Esophagus squamous epithelium (tissue), 5 donors: ENCODE measurements around the gene CNBP. TPM values are rescaled to one million over a fixed set of nuclear protein-coding genes. Genes with fewer than 3 reads are reported as not detected.

Source experiments
- DNase-seq: peaks from one replicate; lab custom pipeline; 2025; lab: John Stamatoyannopoulos, UW
- H3K27ac ChIP-seq, 4 donors: fragments of 200-600 bp; sonication (generic); one replicate each; pipeline ENCODE4 v1.5.1; 2016 to 2019; ENCODE audit warnings: mild to moderate bottlenecking in 1 of 4
- H3K27me3 ChIP-seq, 4 donors: fragments of 200-600 bp; sonication (generic); 1 replicate in 3 of 4; 2 replicates in 1 of 4; pipeline versions ENCODE4 v1.5.1 to v1.6.0; 2017 to 2021; ENCODE audit warnings: antibody characterized with exemption in 1 of 4
- H3K36me3 ChIP-seq, 3 donors: fragments of 200-600 bp; sonication (generic); one replicate each; pipeline ENCODE4 v1.5.1; 2016 to 2019
- H3K4me1 ChIP-seq, 3 donors: fragments of 200-600 bp; sonication (generic); one replicate each; pipeline ENCODE4 v1.5.1; 2017 to 2019
- H3K4me3 ChIP-seq, 4 donors: fragments of 200-600 bp; sonication (generic); 1 replicate in 3 of 4; 2 replicates in 1 of 4; pipeline ENCODE4 v1.5.1; 2016 to 2019; ENCODE audit warnings: mild to moderate bottlenecking in 2 of 4, moderate library complexity in 1 of 4
- H3K9me3 ChIP-seq, 3 donors: fragments of 200-600 bp; sonication (generic); one replicate each; pipeline ENCODE4 v1.5.1; 2016 to 2019
- POLR2A ChIP-seq, 4 donors: fragments of 450-650 bp; IDR thresholded peaks; one replicate each; pipeline ENCODE4 v1.6.1; 2017; ENCODE audit warnings: antibody characterized with exemption in 4 of 4, mild to moderate bottlenecking in 4 of 4, moderate library complexity in 3 of 4
- WGBS, 2 donors: methylation state at CpG; one replicate each; pipeline ENCODE4 v1.1.5; 2018; 5-methylcytosine and 5-hydroxymethylcytosine counted together
- intact Hi-C: fragments of 100-400 bp; cut with DNase I; formaldehyde crosslinking; loops from one replicate; pipeline ENCODE4 v1.15.0; 2022
- total RNA-seq, 4 donors: library from RNA; depleted of rRNA; stranded (reverse); fragments of >200 nt; gene quantifications; one replicate each; pipeline ENCODE4 v1.1.0, GENCODE V29; 2016
- TF ChIP-seq, protein P1 (sequence below), 6 experiments: fragments of 450-650 bp in 4 of 6; fragments of 200-600 bp in 2 of 6; sonication (generic) in 2 of 6; IDR thresholded peaks; one replicate each; pipeline ENCODE4 v1.5.1; 2016 to 2019; ENCODE audit warnings: antibody characterized with exemption in 6 of 6, mild to moderate bottlenecking in 4 of 6, moderate library complexity in 4 of 6
- donor health status: DM: yes; HTN: yes; CAD: no.

CNBP gene
- 100 to 1,000 TPM; 209 to 435 (median 293) TPM for total RNA-seq

DNA sequence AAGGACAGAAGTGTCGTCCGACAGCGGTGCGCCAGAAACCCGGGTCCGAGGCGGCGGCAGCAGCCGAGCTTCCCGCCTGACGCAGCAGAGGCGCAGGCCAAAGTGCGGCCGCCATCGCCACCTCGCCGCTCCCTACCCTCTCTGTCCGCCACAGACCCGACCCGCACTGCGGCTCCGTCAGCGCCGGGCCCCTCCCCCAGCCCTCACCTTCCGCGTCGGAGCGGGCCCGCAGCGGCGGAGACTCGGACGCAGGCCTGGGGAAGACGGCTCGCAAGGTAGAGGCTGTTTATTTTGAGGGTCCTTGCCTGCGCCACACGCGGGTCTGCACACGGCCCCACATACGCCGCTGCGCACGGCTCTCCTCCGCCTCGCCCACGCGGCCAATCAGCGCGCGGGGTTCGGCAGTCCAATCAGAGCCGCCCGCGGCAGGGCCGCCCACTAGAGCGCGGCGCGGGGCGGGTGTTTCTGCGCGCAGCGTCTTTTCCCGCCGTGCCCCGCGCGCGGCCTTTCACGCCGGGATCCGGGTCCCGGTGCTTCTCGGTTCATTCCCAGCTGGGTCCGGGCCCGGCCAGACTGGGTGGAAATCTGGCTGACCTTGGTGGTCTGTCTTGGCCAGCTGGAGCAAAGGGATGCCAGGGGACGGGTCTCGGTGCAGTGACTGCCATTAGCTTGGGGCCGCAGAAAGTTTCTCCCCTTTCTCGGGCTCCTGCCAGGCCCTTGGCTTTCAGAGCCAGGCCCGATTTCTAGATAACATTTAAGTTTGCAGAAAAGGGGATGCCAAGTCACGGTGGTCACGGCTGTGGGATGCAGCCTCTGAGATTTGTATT lies at the start of gene CNBP:
Gene CNBP, minus strand, starts transcription at position 328 of the 827 bp plus-strand sequence. CDS start 12,139 bp downstream, outside the sequence.
- no peaks in the 10 kb centered on the region for H3K9me3 ChIP-seq
- WGBS, 2 donors = 0% methylated on average over 7 of the region's 83 CpGs; no CpG with 5 or more reads in 1 of the 2 donors
- H3K27me3 ChIP-seq = no peaks in the 10 kb centered on the region
- peak within 1 kb of the TSS; percentile 82 to 97 (median 89) for H3K4me3 ChIP-seq
- TF ChIP-seq, protein P1, sequence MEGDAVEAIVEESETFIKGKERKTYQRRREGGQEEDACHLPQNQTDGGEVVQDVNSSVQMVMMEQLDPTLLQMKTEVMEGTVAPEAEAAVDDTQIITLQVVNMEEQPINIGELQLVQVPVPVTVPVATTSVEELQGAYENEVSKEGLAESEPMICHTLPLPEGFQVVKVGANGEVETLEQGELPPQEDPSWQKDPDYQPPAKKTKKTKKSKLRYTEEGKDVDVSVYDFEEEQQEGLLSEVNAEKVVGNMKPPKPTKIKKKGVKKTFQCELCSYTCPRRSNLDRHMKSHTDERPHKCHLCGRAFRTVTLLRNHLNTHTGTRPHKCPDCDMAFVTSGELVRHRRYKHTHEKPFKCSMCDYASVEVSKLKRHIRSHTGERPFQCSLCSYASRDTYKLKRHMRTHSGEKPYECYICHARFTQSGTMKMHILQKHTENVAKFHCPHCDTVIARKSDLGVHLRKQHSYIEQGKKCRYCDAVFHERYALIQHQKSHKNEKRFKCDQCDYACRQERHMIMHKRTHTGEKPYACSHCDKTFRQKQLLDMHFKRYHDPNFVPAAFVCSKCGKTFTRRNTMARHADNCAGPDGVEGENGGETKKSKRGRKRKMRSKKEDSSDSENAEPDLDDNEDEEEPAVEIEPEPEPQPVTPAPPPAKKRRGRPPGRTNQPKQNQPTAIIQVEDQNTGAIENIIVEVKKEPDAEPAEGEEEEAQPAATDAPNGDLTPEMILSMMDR (IDR thresholded peaks at IDR 0.05) = peak in 2 of 6 experiments; percentile 5 to 14
- peak in 3 of 4 donors; percentile 74 to 100 (median 97) for TF ChIP-seq POLR2A (IDR thresholded peaks at IDR 0.05)
- peak; percentile 53 for DNase-seq
- H3K36me3 ChIP-seq = peaks cover 0 to 4% (median 0%) of the 10 kb centered on the region in 3 donors
- H3K27ac ChIP-seq = peak within 1 kb of the TSS; percentile 98 to 99 (median 99)
- peaks cover 16 to 61% (median 31%) of the 10 kb centered on the region in 3 donors for H3K4me1 ChIP-seq
- intact Hi-C loops = no loop called here

DNA sequence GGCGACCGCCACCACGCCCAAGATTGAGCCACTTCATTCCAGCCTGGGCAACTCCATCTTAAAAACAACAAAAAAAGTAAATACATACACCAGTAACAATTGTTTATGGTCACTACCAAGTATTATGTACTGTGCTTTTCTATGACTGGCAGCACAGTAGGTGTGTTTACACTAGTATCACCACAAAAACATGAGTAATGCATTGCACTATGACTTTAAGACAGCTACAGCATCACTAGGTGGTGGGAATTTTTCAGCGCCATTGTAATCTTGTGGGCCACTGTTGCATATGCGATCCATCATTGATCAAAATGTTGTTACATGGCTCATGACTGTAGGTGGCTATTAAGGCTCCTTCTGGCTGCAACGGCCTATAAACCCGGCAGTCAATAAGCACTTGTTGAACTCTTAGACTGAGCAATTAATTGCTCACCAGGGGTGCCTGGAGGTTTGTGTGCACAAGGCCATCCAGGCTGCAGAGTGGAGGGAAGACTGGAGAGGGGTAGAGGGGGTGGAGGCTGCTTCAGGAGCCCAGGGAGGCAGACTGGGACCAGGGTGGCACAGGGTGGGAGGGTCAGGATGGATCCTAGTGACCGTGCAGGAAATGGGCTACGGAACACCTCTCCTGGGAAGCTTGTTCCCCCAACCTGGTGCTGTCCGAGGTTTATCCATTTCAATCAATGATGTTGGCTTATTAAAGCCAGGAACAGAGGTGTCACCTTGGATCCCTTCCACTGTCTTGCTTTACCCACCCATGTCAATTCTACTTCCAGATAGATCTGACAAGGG lies 47.8 kb upstream of the CNBP start:
- intact Hi-C loops = no loop called here
- no peak for DNase-seq

DNA sequence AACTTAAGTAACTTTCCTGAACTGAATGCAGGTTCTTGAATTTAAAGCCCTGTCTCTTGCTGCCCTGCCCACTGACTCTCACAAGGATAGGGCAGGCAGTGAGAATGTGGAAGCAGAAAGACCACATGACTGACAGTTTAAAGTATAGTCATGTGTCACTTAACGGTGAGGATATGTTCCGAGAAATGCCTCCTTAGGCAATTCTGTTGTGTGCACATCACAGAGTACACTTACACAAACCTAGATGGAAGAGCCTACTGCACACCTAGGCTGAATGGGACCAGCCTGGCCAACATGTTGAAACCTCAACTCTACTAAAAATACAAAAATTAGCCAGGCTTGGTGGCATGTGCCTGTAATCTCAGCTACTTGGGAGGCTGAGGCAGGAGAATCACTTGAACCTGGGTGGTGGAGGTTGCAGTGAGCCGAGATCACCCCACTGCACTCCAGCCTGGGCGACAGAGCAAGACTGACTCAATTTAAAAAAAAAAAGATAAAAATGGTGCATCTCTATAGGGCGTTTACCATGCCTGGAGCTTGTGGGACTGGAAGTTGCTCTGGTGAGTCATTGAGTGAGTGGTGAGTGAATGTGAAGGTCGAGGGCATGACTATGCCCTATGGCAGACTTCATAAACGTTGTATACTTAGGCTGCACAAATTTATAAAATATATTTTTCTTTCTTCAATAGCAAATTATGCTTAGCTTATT lies 46.8 kb upstream of the CNBP start:
- H3K9me3 ChIP-seq = no peaks in the 10 kb centered on the region
- no peaks in the 10 kb centered on the region for H3K27me3 ChIP-seq
- intact Hi-C loops = no loop called here
- no peak overlapping the region for H3K4me3 ChIP-seq
- no peaks in the 10 kb centered on the region for H3K36me3 ChIP-seq
- TF ChIP-seq, protein P1 (IDR thresholded peaks at IDR 0.05) = no peak
- TF ChIP-seq POLR2A (IDR thresholded peaks at IDR 0.05) = peak in 1 of 4 donors; percentile 17
- peak overlapping the region; percentile 39 to 80 (median 56) for H3K27ac ChIP-seq
- DNase-seq = no peak
- 23 to 30% methylated on average over 7 of the region's 7 CpGs for WGBS, 2 donors
- H3K4me1 ChIP-seq = peaks cover 34 to 63% (median 44%) of the 10 kb centered on the region in 3 donors

More for the DNA sequence above, 47.8 kb upstream of the CNBP start:
- TF ChIP-seq POLR2A (IDR thresholded peaks at IDR 0.05) = no peak
- TF ChIP-seq, protein P1 (IDR thresholded peaks at IDR 0.05) = no peak
- peaks cover 30 to 53% (median 33%) of the 10 kb centered on the region in 3 donors for H3K4me1 ChIP-seq
- no peaks in the 10 kb centered on the region for H3K27me3 ChIP-seq
- H3K9me3 ChIP-seq = no peaks in the 10 kb centered on the region
- H3K4me3 ChIP-seq = no peak overlapping the region
- no peaks in the 10 kb centered on the region for H3K36me3 ChIP-seq
- WGBS, 2 donors = 68 to 88% methylated on average over 7 of the region's 10 CpGs
- peak overlapping the region; percentile 17 to 69 (median 36) for H3K27ac ChIP-seq

DNA sequence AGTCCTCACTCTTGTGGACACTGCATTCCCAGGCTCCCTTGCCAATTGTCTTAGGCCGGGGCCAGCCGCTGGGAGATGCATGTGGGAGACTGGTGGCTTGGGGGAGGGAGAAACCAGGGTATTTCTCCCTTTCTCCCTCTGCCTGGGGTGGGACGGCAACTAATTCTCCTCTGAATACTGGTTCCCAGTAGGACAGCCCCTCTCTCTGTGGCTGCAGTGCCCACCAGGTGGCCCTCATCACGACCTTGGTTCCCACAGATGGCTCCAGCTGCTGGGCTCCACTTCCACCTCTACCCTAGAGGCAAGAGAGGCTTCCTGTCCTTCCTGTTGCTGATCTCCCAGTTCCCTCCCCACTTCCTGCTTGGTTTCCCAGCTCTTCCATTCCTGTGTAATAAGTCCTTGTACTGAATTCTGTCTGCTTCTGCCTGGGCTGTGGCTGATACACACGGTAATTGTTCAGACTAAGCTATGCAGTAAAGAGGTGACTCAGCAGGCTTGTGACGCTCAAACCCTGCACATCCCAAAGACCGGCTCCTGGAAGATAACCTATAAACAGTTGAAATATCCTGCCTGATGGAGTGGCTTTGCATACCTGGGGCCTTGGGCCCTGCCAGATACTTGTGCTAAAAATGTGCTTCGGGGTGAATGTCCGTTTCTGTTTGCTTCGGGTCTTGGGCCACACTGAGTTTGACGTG lies 45.3 kb upstream of the CNBP start:
- Histone ChIP-seq H3K4me3 (no peak overlapping the region), H3K4me1 (peaks cover 40 to 77% (median 55%) of the 10 kb centered on the region in 3 donors), H3K27ac (peak overlapping the region; percentile 69 to 86 (median 75)), H3K9me3 (no peaks in the 10 kb centered on the region), H3K27me3 (no peaks in the 10 kb centered on the region), H3K36me3 (no peaks in the 10 kb centered on the region)
- TF ChIP-seq, protein P1 (IDR thresholded peaks at IDR 0.05) = peak in 1 of 6 experiments; percentile 14
- TF ChIP-seq POLR2A (IDR thresholded peaks at IDR 0.05) = no peak
- WGBS, 2 donors = 50 to 64% methylated on average over 7 to 10 of the region's 11 CpGs
- intact Hi-C loops = no loop called here
- no peak for DNase-seq
